Left colon (tissue), 2 donors: ENCODE data around the gene ARID3C. TPM values are rescaled to one million over a fixed set of nuclear protein-coding genes. Genes with fewer than 3 reads are reported as not detected.
"Not testable (repeated sequence)": the region's sequence is repeated elsewhere in the genome, so short reads cannot be mapped to it uniquely, and the experiment has no call there.

ENCODE experiments used
- ATAC-seq: fragments of 200-7000 bp; cut with Tn5 transposase; one replicate; pipeline ENCODE4 v1.9.1; 2020; ENCODE audit warnings: mild to moderate bottlenecking, moderate library complexity
- DNase-seq, 2 donors: peaks; one replicate each; pipeline ENCODE4 v3.0.0-alpha.2; 2020
- intact Hi-C, 2 donors: fragments of 100-400 bp; cut with DNase I in 1 of 2; cut with micrococcal nuclease in 1 of 2; formaldehyde crosslinking; loops; one replicate each; pipeline versions ENCODE4 v1.11.2 to v1.14.0; 2022; cut with DNase I, micrococcal nuclease
- total RNA-seq, 2 donors: library from RNA; stranded (reverse); fragmentation: NEBNext Ultra II Directional; extraction: Animal tissue kit (Norgen Biotek cat#: 25700); gene quantifications; one replicate each; pipeline ENCODE4 v1.2.1, GENCODE V29; 2021
- donor health status: DM: no; HTN: no; CAD: no.
- donor health status: DM: yes; HTN: yes; CAD: no.

ARID3C gene
- total RNA-seq, 2 donors from 2014 or later = not detected

DNA sequence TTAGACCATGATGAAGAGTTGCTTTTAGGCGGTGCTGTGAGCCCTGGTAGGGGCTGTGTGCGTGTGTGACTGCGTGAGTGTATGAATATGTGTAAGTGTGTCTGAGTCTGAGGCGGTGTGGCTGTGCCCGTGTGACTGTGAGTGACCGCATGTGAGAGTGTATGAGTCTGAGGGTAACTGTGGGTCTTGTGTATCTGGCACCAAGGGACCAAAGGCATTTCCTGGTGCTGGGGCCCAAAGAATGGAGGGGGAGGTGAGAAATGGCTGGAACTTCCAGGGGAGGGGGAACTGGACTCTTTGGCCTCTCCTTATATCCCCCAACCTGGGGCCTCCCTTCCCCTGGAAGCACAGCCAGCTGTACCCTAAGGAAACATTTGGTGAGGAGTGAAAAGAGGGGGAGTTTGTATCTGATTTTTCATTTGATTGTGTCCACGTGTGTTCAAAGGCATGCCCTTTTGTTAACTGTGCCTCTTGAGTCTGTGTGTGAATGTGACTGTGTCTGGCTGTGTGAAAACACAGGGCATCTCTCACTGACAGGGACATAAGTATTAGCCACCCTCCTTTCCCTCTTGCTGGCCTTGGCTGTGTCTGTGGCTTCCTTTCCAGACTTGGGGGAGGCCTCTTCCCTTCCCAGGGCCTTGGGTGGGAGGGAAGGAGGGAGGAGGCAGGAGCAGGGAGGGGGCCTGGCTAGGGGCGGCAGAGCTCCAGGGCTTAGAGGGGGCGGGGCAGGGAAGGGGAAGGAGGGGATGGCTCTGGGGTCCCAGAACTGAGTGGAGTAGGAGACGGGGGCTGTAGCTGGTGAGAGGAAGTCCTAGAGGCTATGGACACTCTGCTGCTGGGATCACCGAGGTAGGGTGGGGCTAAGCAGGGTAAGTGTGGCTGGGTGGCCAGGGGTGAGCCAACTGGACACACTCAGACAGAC is 24.5 kb upstream of the ARID3C start:
- DNase-seq (peak in 1 of 2 donors; percentile 14), ATAC-seq (no peak)
- intact Hi-C loops = no loop called here

DNA sequence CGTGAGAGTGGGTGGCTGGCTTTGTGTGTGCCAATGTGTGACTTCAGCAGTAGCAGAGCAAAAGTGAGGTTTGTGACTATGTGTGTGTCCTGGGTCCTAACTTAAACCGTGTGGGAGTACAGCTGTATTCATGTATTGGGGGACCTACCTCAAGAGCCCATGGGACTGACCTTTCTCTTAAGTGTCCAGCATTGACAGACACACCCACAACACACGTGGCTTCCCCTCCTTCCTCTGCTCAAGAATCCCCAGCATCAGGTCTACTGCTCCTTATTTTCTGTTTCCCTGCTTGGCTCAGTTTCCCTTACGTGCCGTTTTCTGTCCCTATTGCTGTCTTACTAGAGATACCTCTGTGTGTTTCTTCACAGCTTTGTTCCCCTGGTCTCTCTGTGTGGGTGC is 23.7 kb upstream of the ARID3C start:
- intact Hi-C loops = no loop called here
- ATAC-seq (peak; percentile 9), DNase-seq (no peak)

DNA sequence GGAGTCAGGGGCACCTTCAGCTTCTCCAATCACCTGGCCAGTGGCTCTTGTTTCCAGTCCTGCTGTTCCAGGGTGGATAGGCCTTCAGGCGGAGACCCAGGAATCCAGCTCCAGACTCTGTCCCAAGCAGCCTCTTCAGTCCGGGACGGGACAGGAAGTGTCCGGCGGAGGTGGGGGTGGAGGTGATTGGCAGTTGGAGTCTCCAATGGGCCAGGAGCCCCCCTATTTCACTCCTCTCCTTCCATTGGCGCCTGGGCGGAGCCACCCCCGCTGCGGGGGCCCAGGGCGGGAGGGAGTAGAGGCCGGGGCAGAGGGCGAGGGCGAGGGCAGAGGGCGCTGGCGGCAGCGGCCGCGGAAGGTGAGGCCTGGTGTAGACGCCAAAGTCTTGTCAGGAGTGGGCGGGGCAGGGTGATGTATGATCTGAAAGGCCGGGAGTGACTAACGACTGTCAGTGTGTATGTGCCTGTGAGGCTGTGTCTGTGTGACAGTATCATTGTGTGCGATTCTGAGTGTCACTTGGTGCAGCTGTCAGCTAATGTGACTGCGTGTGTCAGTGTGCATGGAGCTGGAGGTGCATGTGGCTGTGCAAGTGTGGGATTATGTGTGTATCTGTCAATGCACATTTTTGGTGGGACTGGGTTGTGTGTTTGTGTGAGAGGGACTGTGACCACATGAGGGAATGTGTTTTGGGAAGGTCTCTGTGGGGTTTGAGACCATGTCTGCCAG is 23.2 kb upstream of the ARID3C start, which contains the start of gene IL11RA:
Gene IL11RA (plus strand): TSS at position 310 of the 726 bp plus-strand sequence. CDS start 3,033 bp downstream, outside the sequence.
- ATAC-seq (peak; percentile 85), DNase-seq (peak; percentile 90 to 94)
- intact Hi-C loops = no loop called here

GRCh38 chr9:34651321-34651720 is 22.5 kb upstream of the ARID3C start:
- ATAC-seq (peak; percentile 8), DNase-seq (peak; percentile 52 to 62)
- intact Hi-C loops = no loop called here

- ATAC-seq (no peak), DNase-seq (peak in 1 of 2 donors; percentile 24)
- intact Hi-C loops = no loop called here
Observed at GRCh38 chr9:34650816-34651215, 21.9 kb upstream of the ARID3C start.

GRCh38 chr9:34648673-34649072 is 19.8 kb upstream of the ARID3C start:
- intact Hi-C loops = no loop called here
- no peak for DNase-seq
- no peak for ATAC-seq

DNA sequence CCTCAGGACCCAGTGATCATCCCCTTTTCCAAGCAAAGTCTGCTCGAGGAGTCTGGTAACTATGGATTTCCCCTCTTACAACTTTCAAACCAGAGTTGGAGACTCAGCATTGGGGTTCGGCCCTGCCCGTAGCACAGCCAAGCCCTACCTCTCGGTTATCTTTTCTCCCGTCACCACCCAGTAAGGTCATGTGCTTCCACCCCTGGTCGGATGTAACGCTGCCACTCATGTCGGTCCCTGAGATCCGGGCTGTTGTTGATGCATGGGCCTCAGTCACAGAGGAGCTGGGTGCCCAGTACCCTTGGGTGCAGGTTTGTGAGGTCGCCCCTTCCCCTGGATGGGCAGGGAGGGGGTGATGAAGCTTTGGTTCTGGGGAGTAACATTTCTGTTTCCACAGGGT is 18.8 kb upstream of the ARID3C start:
- no peak for ATAC-seq
- DNase-seq = no peak
- intact Hi-C loops = no loop called here

GRCh38 chr9:34647084-34647403 is 18.2 kb upstream of the ARID3C start:
- intact Hi-C loops = no loop called here
- ATAC-seq = no peak
- no peak for DNase-seq

GRCh38 chr9:34646211-34647083 is 17.6 kb upstream of the ARID3C start, which contains the start of gene GALT:
TSS of gene GALT (plus strand) at chr9:34646675. CDS start at chr9:34646705, 30 bp downstream.
- DNase-seq = peak; percentile 97 to 99
- intact Hi-C loops = no loop called here
- peak; percentile 84 for ATAC-seq

DNA sequence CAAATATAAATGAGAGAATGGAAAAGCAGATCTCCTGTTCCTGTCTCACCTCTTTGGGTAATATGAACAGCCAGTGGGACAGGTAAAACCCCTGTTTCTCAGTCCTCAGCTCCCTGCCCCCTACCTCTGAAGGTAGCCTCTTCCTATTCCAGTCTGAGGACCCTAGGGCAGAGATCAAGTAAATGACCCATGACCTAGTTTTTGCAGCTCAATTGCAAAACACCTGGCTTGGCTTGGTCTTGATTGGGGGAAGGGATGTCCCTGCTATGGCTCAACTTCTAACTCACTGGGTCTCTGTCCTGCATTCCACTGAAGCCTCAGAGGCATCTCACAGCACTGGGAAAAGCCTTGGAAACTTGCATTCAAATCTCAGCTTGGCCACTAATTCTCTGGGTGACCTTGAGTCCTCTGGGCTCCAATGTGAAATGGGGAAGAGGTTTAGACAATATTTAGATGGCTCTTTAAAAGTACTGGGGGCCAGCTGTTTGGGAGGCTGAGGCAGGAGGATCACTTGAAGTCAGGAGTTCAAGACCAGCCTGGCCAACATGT is 16.0 kb upstream of the ARID3C start:
- no peak for DNase-seq
- no peak for ATAC-seq
- intact Hi-C loops = no loop called here

DNA sequence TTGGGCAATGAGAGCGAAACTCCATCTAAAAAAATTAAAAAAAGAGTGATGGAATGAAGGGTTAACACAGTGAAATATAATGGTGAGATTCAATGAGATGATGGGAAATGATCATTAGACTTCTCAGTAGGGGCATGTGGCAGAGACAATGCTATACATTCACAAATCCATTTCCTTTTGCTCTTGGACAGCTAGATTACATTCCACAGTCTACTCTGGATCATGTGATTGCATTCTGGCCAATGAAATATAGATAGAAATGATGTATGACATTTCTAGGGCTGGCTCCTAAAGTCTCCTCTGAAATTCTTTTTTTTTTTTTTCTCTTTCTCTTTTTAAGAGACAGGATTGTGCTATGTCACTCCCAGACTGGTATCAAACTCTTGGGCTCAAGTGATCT is 13.8 kb upstream of the ARID3C start:
- intact Hi-C loops = no loop called here
- ATAC-seq (no peak), DNase-seq (no peak)

GRCh38 chr9:34639322-34639721 is 10.5 kb upstream of the ARID3C start:
- DNase-seq, intact Hi-C loops, ATAC-seq: not testable (repeated sequence)

GRCh38 chr9:34638138-34638445 is 9.2 kb upstream of the ARID3C start:
- DNase-seq (no peak), ATAC-seq (no peak)
- intact Hi-C loops = no loop called here

DNA sequence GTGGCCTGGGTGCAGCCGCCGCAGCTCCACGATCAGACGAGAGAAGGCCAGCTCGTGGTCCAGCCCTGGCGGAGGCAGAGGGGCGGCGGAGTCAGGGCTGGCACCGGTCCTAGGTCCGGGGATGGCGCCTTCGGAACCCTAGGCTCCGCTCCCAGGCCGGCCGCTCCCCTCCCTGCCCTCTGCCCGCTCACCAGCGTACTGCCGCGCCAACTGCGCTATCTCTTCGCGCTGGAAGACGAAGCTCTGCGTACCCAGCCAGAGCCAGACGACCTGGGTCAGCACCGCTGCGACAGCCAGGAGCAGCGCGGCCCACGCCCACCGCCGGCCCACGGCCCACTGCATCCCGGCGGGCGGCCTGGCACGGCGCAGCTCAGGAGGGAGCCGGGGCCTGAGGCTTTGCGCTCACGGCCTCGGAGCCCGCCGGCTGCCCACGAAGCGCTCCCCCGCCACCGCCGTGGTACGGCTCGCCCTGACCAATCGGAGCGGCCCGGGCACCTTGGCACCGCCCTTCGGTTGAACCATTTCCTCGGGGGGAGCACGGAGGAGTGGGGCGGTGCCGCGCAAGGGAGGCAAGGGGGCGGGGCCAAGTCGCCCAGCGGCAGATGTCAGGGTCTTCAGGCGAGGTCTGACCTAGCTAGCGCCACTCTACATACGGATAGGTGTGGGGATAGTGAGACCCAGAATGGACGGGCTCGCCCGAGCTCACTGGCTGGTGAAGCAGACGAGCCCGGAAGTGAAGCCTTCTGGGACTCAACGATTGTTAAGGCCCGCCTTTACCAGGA is 8.7 kb upstream of the ARID3C start, which contains the start of gene SIGMAR1:
Gene SIGMAR1 (minus strand): TSS at position 432 of the 782 bp plus-strand sequence. CDS start 90 bp downstream, at position 342.
- DNase-seq (peak; percentile 91 to 96), ATAC-seq (peak; percentile 94)
- intact Hi-C loops = no loop called here

DNA sequence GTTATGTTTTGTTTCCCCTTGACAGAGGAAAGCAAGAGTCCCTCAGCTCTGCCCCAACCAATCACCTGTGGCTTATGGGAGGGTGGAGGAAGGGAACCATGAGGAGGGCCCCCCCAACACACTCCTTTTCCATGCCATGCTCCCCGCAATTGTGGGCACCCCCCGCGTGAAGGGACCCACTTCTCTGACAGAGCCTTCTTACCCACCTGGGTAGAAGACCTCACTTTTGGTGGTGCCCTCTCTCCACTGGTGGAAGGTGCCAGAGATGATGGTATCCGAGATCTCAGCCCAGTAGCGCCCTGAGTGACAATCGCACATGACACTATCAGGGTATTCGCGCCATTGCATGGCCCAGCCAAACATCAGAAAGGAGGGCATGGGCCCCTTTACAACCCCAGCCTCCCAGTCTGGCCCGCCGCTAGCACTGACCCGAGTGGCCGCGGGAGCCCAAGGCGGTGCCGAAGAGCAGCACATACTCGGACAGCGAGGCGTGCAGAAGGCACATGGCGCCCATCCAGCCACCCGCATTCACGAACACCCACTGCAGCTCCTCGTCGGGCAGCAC is 8.0 kb upstream of the ARID3C start:
- intact Hi-C loops = no loop called here
- DNase-seq (peak in 1 of 2 donors; percentile 49), ATAC-seq (no peak)

- ATAC-seq = no peak
Observed at GRCh38 chr9:34635556-34635955, 6.7 kb upstream of the ARID3C start.

GRCh38 chr9:34634551-34635248 is 5.8 kb upstream of the ARID3C start:
- intact Hi-C loops = no loop called here
- ATAC-seq (no peak), DNase-seq (no peak)

More at GRCh38 chr9:34635556-34635955, 6.7 kb upstream of the ARID3C start:
- intact Hi-C loops = no loop called here
- no peak for DNase-seq
